ENCODE data around the gene NFASC.

NFASC gene

GRCh38 chr1:205030896-205031295, 160.2 kb downstream of the NFASC start:
- in situ Hi-C loops (cut with MboI; ENCODE audit: low sequenced_read_pairs): no loop called here

GRCh38 chr1:205032508-205032907, 161.8 kb downstream of the NFASC start:
- in situ Hi-C loops (cut with MboI; ENCODE audit: low sequenced_read_pairs): no loop called here

- in situ Hi-C loops (cut with MboI; ENCODE audit: low sequenced_read_pairs): no loop called here
Observed at GRCh38 chr1:205037539-205037938, 166.9 kb downstream of the NFASC start.

- in situ Hi-C loops (cut with MboI; ENCODE audit: low sequenced_read_pairs): no loop called here
Observed at GRCh38 chr1:205038132-205038786, 167.6 kb downstream of the NFASC start.

- in situ Hi-C loops (cut with MboI; ENCODE audit: low sequenced_read_pairs): no loop called here
Observed at GRCh38 chr1:205041001-205041715, 170.5 kb downstream of the NFASC start.

- in situ Hi-C loops (cut with MboI; ENCODE audit: low sequenced_read_pairs): no loop called here
Observed at GRCh38 chr1:205041998-205042910, 171.6 kb downstream of the NFASC start.

- in situ Hi-C loops (cut with MboI; ENCODE audit: low sequenced_read_pairs): no loop called here
Observed at GRCh38 chr1:205042911-205043806, 172.5 kb downstream of the NFASC start, which contains the start of gene CNTN2. CNTN2 (plus strand) TSS chr1:205043212; CDS start chr1:205053186, 9,974 bp downstream.

- in situ Hi-C loops (cut with MboI; ENCODE audit: low sequenced_read_pairs): no loop called here
Observed at GRCh38 chr1:205043866-205044265, 173.2 kb downstream of the NFASC start.

- in situ Hi-C loops (cut with MboI; ENCODE audit: low sequenced_read_pairs): no loop called here
Observed at GRCh38 chr1:205044741-205045140, 174.1 kb downstream of the NFASC start.

GRCh38 chr1:205045146-205045545, 174.5 kb downstream of the NFASC start:
- in situ Hi-C loops (cut with MboI; ENCODE audit: low sequenced_read_pairs): no loop called here

- in situ Hi-C loops (cut with MboI; ENCODE audit: low sequenced_read_pairs): no loop called here
Observed at GRCh38 chr1:205046870-205047269, 176.2 kb downstream of the NFASC start.

- in situ Hi-C loops (cut with MboI; ENCODE audit: low sequenced_read_pairs): no loop called here
Observed at GRCh38 chr1:205047764-205048231, 177.1 kb downstream of the NFASC start.

GRCh38 chr1:205048382-205048781, 177.7 kb downstream of the NFASC start:
- in situ Hi-C loops (cut with MboI; ENCODE audit: low sequenced_read_pairs): no loop called here

GRCh38 chr1:205049479-205049878, 178.8 kb downstream of the NFASC start:
- in situ Hi-C loops (cut with MboI; ENCODE audit: low sequenced_read_pairs): no loop called here

- in situ Hi-C loops (cut with MboI; ENCODE audit: low sequenced_read_pairs): no loop called here
Observed at GRCh38 chr1:205052690-205053089, 182.0 kb downstream of the NFASC start.

GRCh38 chr1:205053296-205053695, 182.6 kb downstream of the NFASC start:
- in situ Hi-C loops (cut with MboI; ENCODE audit: low sequenced_read_pairs): no loop called here

GRCh38 chr1:205054013-205054412, 183.4 kb downstream of the NFASC start:
- in situ Hi-C loops (cut with MboI; ENCODE audit: low sequenced_read_pairs): no loop called here

- in situ Hi-C loops (cut with MboI; ENCODE audit: low sequenced_read_pairs): no loop called here
Observed at GRCh38 chr1:205056188-205056611, 185.5 kb downstream of the NFASC start.

- in situ Hi-C loops (cut with MboI; ENCODE audit: low sequenced_read_pairs): no loop called here
Observed at GRCh38 chr1:205056956-205057568, 186.4 kb downstream of the NFASC start.

All from HL-60/S4 treated with retinoic acid at 250 ng/mL for 4 days and 3 days (cell line).